Measurements from ENCODE around the gene LRFN5.

DNA sequence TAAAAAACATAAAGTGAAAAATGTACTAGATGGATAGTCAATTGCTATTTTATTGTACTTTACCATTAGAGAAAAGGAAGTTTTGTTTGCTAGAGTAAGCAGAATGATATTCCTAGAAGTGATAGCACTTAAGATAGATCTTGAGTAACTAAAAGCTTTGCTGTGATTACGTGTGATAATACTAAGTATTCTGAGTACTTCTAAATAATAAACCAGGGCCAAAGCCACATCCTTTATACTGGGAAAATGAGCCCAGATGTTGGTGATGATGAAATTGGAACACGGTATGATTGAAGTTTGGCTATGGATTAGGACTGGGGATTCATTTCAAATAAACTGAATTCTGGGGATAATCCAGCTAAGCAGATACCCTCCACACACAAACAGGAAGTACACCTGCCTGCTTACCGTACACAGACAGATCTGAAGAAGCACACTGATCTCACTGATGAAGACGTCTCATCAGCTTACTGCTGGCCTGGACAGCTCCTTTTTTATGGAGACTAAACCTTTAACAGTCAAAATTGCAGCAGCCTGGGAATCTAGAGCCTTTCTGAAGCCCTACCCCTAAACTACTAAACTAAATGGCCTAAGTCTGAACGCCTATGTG lies 199.8 kb downstream of the LRFN5 start:
- TF ChIP-seq, protein P1, sequence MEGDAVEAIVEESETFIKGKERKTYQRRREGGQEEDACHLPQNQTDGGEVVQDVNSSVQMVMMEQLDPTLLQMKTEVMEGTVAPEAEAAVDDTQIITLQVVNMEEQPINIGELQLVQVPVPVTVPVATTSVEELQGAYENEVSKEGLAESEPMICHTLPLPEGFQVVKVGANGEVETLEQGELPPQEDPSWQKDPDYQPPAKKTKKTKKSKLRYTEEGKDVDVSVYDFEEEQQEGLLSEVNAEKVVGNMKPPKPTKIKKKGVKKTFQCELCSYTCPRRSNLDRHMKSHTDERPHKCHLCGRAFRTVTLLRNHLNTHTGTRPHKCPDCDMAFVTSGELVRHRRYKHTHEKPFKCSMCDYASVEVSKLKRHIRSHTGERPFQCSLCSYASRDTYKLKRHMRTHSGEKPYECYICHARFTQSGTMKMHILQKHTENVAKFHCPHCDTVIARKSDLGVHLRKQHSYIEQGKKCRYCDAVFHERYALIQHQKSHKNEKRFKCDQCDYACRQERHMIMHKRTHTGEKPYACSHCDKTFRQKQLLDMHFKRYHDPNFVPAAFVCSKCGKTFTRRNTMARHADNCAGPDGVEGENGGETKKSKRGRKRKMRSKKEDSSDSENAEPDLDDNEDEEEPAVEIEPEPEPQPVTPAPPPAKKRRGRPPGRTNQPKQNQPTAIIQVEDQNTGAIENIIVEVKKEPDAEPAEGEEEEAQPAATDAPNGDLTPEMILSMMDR (IDR thresholded peaks at IDR 0.05; ENCODE audit: low read depth, low read length), result no peak
- TF ChIP-seq, protein P2, sequence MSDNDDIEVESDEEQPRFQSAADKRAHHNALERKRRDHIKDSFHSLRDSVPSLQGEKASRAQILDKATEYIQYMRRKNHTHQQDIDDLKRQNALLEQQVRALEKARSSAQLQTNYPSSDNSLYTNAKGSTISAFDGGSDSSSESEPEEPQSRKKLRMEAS (IDR thresholded peaks at IDR 0.05; ENCODE audit: low read depth, low read length), result no peak
- TF ChIP-seq MYC (IDR thresholded peaks at IDR 0.05; ENCODE audit: low read depth, low read length), result no peak
